Pancreas (tissue), 10 donors: ENCODE results near the gene LCA5L. TPM values are rescaled to one million over a fixed set of nuclear protein-coding genes. Genes with fewer than 3 reads are reported as not detected.
A peak's percentile ranks its signal among the peaks of the same experiment; 100 is the strongest.

Source experiments
- ATAC-seq, 4 donors: fragments of 200-7000 bp; cut with Tn5 transposase; one replicate each; pipeline versions ENCODE4 v1.8.0 to v1.9.1; 2020; ENCODE audit warnings: mild to moderate bottlenecking in 4 of 4, moderate library complexity in 4 of 4
- DNase-seq, 6 donors: peaks; one replicate each; pipeline ENCODE4 v3.0.0-alpha.2; 2020
- FAIRE-seq: peaks from 2 replicates; lab custom pipeline; 2012; peaks lifted over from hg19 to GRCh38; lab: Jason Lieb, UNC
- H3K27ac ChIP-seq, 4 donors: fragments of 200-600 bp; sonication (generic); 1 replicate in 3 of 4; 2 replicates in 1 of 4; pipeline versions ENCODE4 v1.5.0 to v1.8.0; 2020
- H3K27me3 ChIP-seq, 4 donors: fragments of 200-600 bp; one replicate each; pipeline ENCODE4 v1.8.0; 2021
- H3K36me3 ChIP-seq, 3 donors: fragments of 200-600 bp; sonication (generic) in 1 of 3; one replicate each; pipeline versions ENCODE4 v1.5.0 to v1.8.0; 2020 to 2021
- H3K4me1 ChIP-seq, 3 donors: fragments of 200-600 bp; one replicate each; pipeline ENCODE4 v1.8.0; 2021
- H3K4me3 ChIP-seq, 4 donors: fragments of 200-600 bp; sonication (generic) in 2 of 4; one replicate each; pipeline versions ENCODE4 v1.5.0 to v1.8.0; 2020 to 2021
- H3K9me3 ChIP-seq, 4 donors: fragments of 200-600 bp; one replicate each; pipeline ENCODE4 v1.8.0; 2021
- CTCF ChIP-seq, 4 donors: fragments of 200-600 bp; sonication (generic) in 3 of 4; IDR thresholded peaks; one replicate each; pipeline versions ENCODE4 v1.5.0 to v1.8.0; 2021; ENCODE audit warnings: antibody characterized with exemption in 4 of 4
- WGBS, 2 donors: extraction: QIAGEN DNeasy Blood & Tissue Kit; methylation state at CpG; one replicate each; pipeline ENCODE4 v1.1.7; 2013; 5-methylcytosine and 5-hydroxymethylcytosine counted together
- intact Hi-C, 3 donors: fragments of 100-400 bp; cut with DNase I; formaldehyde crosslinking; loops; one replicate each; pipeline versions ENCODE4 v1.11.1 to v1.14.2; 2022
- polyA plus RNA-seq, 2 donors: library from polyadenylated mRNA; stranded (reverse); fragments of 200-250 nt; gene quantifications; one replicate each; pipeline ENCODE4 v1.2.3, GENCODE V29; 2013
- total RNA-seq, 6 donors: library from RNA; stranded (reverse); fragmentation: NEBNext Ultra II Directional in 4 of 6; extraction: Animal tissue kit (Norgen Biotek cat#: 25700) in 4 of 6; gene quantifications; one replicate each; pipeline versions ENCODE4 v1.2.1 to v1.2.4, GENCODE V29; 2021 to 2023
- donor health status: healthy with polysubstance abuse.
- donor health status: DM: no; HTN: no; CAD: no; lungs with moderate emphysema.
- donor health status: DM: no; HTN: no; CAD: no.
- donor health status: control.
- donor health status: control.
- donor health status: Bipolar disorder and iron deficiency.
- donor health status: DM: yes; HTN: yes; CAD: no.
- donor health status: DM: no; HTN: no; CAD: no.
- donor health status: DM: no; HTN: no; CAD: no.
- donor health status: DM: yes; HTN: yes; CAD: no.

Gene LCA5L
- total and polyA plus RNA-seq, 8 donors: 0.72 to 1.8 (median 1.3) TPM

DNA sequence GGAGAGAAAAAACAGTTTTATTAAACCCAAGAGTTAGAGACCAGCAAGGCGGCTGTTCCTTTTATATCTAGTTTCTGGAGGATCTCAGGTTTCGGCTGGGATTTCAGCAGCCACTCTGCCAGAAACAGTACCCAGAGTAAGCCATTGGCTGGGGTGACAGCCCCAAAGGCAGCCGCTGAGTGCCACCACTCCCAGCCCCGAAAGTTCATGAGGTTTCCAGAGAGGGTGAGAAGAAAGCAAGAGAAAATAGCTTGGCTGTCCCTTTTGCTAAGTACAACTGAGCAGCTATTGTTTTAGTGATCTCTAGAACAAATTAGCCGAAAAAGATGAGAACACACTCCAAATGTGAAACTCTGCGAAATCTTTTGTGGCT lies 7.4 kb upstream of the LCA5L start:
- peak overlapping the region in 2 of 4 donors; percentile 10 to 79 for H3K27ac ChIP-seq
- no peak for DNase-seq

GRCh38 chr21:39452207-39452969 lies 6.8 kb upstream of the LCA5L start:
- peak overlapping the region in 3 of 4 donors; percentile 7 to 37 (median 34) for H3K4me3 ChIP-seq
- peak overlapping the region in 3 of 4 donors; percentile 55 to 79 (median 73) for H3K27ac ChIP-seq
- ATAC-seq (peak in 3 of 4 donors; percentile 14 to 42 (median 37)), FAIRE-seq (no peak), DNase-seq (no peak)
- H3K4me1 ChIP-seq: peaks cover 0 to 5% (median 0%) of the 10 kb centered on the region in 3 donors
- no peaks in the 10 kb centered on the region for H3K27me3 ChIP-seq
- 53 to 60% methylated on average over 10 of the region's 10 CpGs for WGBS, 2 donors
- no peaks in the 10 kb centered on the region for H3K36me3 ChIP-seq
- no peak for TF ChIP-seq CTCF (IDR thresholded peaks at IDR 0.05)
- intact Hi-C loops: no loop called here
- H3K9me3 ChIP-seq: no peaks in the 10 kb centered on the region

More for the DNA sequence above, 7.4 kb upstream of the LCA5L start:
- intact Hi-C loops: no loop called here
- Histone ChIP-seq H3K4me1 (peaks cover 0 to 5% (median 0%) of the 10 kb centered on the region in 3 donors), H3K27me3 (no peaks in the 10 kb centered on the region), H3K9me3 (no peaks in the 10 kb centered on the region), H3K4me3 (no peak overlapping the region), H3K36me3 (no peaks in the 10 kb centered on the region)
- 89 to 94% methylated on average over 6 of the region's 6 CpGs for WGBS, 2 donors
- no peak for TF ChIP-seq CTCF (IDR thresholded peaks at IDR 0.05)
- ATAC-seq (no peak), FAIRE-seq (no peak)

GRCh38 chr21:39451332-39452206 lies 6.0 kb upstream of the LCA5L start, which contains the start of gene SH3BGR:
TSS of gene SH3BGR (plus strand) at chr21:39451970. CDS start at chr21:39452097, 127 bp downstream.
- DNase-seq (peak; percentile 64 to 88 (median 74)), ATAC-seq (peak; percentile 91 to 96 (median 94))

DNA sequence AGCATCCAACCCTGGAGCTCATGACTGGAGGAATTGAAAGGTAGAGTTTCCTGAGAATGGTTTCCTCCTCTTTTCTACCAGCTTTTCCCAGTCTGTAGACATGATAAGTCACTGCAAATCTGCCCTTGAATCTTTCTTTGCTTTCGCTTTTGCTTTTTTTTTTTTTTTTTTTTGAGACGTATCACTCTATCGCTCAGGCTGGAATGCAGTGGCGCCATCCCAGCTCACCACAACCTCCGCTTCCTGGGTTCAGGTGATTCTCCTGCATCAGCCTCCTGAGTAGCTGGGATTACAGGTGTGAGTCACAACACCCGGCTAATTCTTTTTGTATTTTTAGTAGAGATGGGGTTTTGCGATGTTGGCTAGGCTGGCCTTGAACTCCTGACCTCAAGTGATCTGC lies 1.7 kb upstream of the LCA5L start:
- 92 to 94% methylated on average over 7 of the region's 7 CpGs for WGBS, 2 donors

More at GRCh38 chr21:39451332-39452206, 6.0 kb upstream of the LCA5L start, which contains the start of gene SH3BGR:
- no peak for FAIRE-seq
- 37 to 42% methylated on average over 15 of the region's 15 CpGs for WGBS, 2 donors
- Histone ChIP-seq H3K27me3 (no peaks in the 10 kb centered on the region), H3K4me3 (peak within 1 kb of the TSS in 3 of 4 donors; percentile 7 to 37 (median 34)), H3K27ac (peak within 1 kb of the TSS; percentile 40 to 79 (median 64)), H3K9me3 (no peaks in the 10 kb centered on the region), H3K4me1 (peaks cover under 1 to 7% (median 2%) of the 10 kb centered on the region in 3 donors), H3K36me3 (no peaks in the 10 kb centered on the region)
- TF ChIP-seq CTCF (IDR thresholded peaks at IDR 0.05): no peak
- intact Hi-C loops: no loop called here

More for the DNA sequence above, 1.7 kb upstream of the LCA5L start:
- no peaks in the 10 kb centered on the region for H3K36me3 ChIP-seq
- no peaks in the 10 kb centered on the region for H3K27me3 ChIP-seq
- no peak overlapping the region for H3K4me3 ChIP-seq
- H3K4me1 ChIP-seq: peaks cover 8 to 13% (median 12%) of the 10 kb centered on the region in 3 donors
- no peak for DNase-seq
- H3K27ac ChIP-seq: no peak overlapping the region
- intact Hi-C loops: no loop called here
- ATAC-seq: no peak
- TF ChIP-seq CTCF (IDR thresholded peaks at IDR 0.05): no peak
- no peaks in the 10 kb centered on the region for H3K9me3 ChIP-seq
- no peak for FAIRE-seq
